Astrocyte (in vitro differentiated cells and primary cell): ENCODE data around the gene PODNL1. TPM values are rescaled to one million over a fixed set of nuclear protein-coding genes. Genes with fewer than 3 reads are reported as not detected.

Experiments used
- DNase-seq: peaks from one replicate; pipeline ENCODE4 v3.0.0-alpha.2; 2010; ENCODE audit warnings: low read depth
- FAIRE-seq: peaks from 2 replicates; lab custom pipeline; 2011; peaks lifted over from hg19 to GRCh38; lab: Jason Lieb, UNC
- H2AFZ ChIP-seq: 2 replicates; pipeline ENCODE4 v1.6.0; 2012; ENCODE audit warnings: low read depth, low read length, inconsistent platforms
- H3K27ac ChIP-seq: 2 replicates; pipeline ENCODE4 v1.5.1; 2011; ENCODE audit warnings: low read depth, low read length, inconsistent platforms
- H3K27me3 ChIP-seq: 2 replicates; pipeline ENCODE4 v1.6.0; 2011; ENCODE audit warnings: low read length, inconsistent platforms; ENCODE audit not compliant: insufficient read depth
- H3K36me3 ChIP-seq: 2 replicates; pipeline ENCODE4 v1.5.1; 2011; ENCODE audit warnings: low read length, inconsistent platforms; ENCODE audit not compliant: insufficient read depth
- H3K4me1 ChIP-seq: 2 replicates; pipeline ENCODE4 v1.5.1; 2011; ENCODE audit warnings: low read length, inconsistent platforms; ENCODE audit not compliant: insufficient read depth
- H3K4me2 ChIP-seq: 2 replicates; pipeline ENCODE4 v1.6.0; 2012; ENCODE audit warnings: low read length, inconsistent platforms
- H3K4me3 ChIP-seq: 2 replicates; pipeline ENCODE4 v1.5.1; 2011; ENCODE audit warnings: low read depth, mild to moderate bottlenecking, low read length, inconsistent platforms; ENCODE audit not compliant: insufficient read depth
- H3K79me2 ChIP-seq: 2 replicates; pipeline ENCODE4 v1.6.0; 2012; ENCODE audit warnings: mild to moderate bottlenecking, low read length, inconsistent platforms; ENCODE audit not compliant: insufficient read depth
- H3K9ac ChIP-seq: 2 replicates; pipeline ENCODE4 v1.6.0; 2012; ENCODE audit warnings: mild to moderate bottlenecking, low read length, inconsistent platforms
- H3K9me3 ChIP-seq: 2 replicates; pipeline ENCODE4 v1.5.1; 2012; ENCODE audit warnings: low read depth, mild to moderate bottlenecking, low read length, inconsistent platforms; ENCODE audit not compliant: insufficient read depth
- H4K20me1 ChIP-seq: 2 replicates; pipeline ENCODE4 v1.6.0; 2012; ENCODE audit warnings: low read length, inconsistent platforms; ENCODE audit not compliant: insufficient read depth
- H3K27ac Mint-ChIP-seq: one replicate; pipeline ENCODE4 v1.8.0; 2021; ENCODE audit warnings: mild to moderate bottlenecking, mixed read lengths; ENCODE audit not compliant: unreplicated experiment
- H3K27me3 Mint-ChIP-seq: one replicate; pipeline ENCODE4 v1.8.0; 2021; ENCODE audit warnings: low read depth, mixed read lengths; ENCODE audit not compliant: unreplicated experiment
- H3K36me3 Mint-ChIP-seq: one replicate; pipeline ENCODE4 v1.8.0; 2021; ENCODE audit warnings: low read depth, mixed read lengths; ENCODE audit not compliant: unreplicated experiment
- H3K4me1 Mint-ChIP-seq: one replicate; pipeline ENCODE4 v1.8.0; 2021; ENCODE audit warnings: low read depth, mixed read lengths; ENCODE audit not compliant: unreplicated experiment
- H3K4me3 Mint-ChIP-seq: one replicate; pipeline ENCODE4 v1.8.0; 2021; ENCODE audit warnings: mild to moderate bottlenecking, moderate library complexity, mixed read lengths; ENCODE audit not compliant: unreplicated experiment
- H3K9me3 Mint-ChIP-seq: one replicate; pipeline ENCODE4 v1.8.0; 2021; ENCODE audit warnings: mild to moderate bottlenecking, mixed read lengths; ENCODE audit not compliant: unreplicated experiment
- EZH2 ChIP-seq: IDR thresholded peaks from 2 replicates; pipeline ENCODE4 v1.6.1; 2012; ENCODE audit warnings: mild to moderate bottlenecking, low read length, inconsistent platforms; ENCODE audit not compliant: insufficient read depth
- total RNA-seq: library from RNA; stranded (reverse); gene quantifications from 2 replicates; pipeline ENCODE4 v1.2.1, GENCODE V29; 2021
- TF ChIP-seq, protein P1 (sequence below): IDR thresholded peaks from 2 replicates; pipeline ENCODE4 v1.5.1; 2011; ENCODE audit warnings: low read depth, mild to moderate bottlenecking, inconsistent platforms, low read length, moderate library complexity; ENCODE audit not compliant: insufficient read depth

The PODNL1 gene
- total RNA-seq, 1 donor from 2014 or later, result 3.3 TPM

DNA sequence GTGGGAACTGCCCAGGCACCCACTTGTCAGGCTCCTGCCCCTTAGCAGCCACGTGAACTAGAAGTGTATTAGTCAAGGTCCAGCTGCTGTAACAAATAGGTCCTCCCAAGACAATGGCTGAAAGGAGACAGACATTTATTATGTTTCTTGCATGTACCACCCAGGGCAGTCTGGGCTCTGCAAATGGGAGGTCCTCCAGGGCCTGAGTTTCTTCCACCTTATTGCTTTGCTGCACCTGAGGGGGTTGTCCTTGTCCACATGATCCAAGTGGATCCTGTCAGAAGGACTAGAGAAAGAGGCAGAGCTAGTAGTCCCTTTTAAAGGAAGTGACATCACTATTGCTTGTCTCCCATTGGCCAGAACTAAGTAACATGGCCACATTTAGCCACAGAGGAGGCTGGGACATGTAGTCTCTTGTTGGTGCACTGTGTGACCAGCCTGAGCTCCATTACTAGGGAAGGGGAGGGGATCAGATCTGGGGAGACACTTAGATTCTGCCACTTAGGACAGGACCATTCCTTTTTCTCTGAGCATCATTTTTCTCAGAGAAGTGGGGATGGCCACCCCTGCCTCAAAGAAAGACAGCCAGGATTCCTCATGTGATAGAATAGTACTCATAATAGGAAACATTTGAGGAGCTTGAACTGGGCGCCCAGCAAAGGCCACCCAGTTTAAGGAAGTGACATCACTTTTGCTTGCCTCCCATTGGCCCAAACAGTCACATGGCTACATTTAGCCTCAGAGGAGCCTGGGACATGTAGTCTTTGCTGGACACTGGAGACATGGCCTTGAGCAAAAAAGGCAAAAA, 17.1 kb downstream of the PODNL1 start:
- peaks cover 3% of the 10 kb centered on the region for H3K36me3 ChIP-seq
- H3K27ac ChIP-seq, result no peak overlapping the region
- no peaks in the 10 kb centered on the region for H3K4me1 Mint-ChIP-seq
- no peak overlapping the region for H3K9ac ChIP-seq
- H3K4me1 ChIP-seq, result no peaks in the 10 kb centered on the region
- no peak overlapping the region for H3K27ac Mint-ChIP-seq
- DNase-seq (peak; percentile 41), FAIRE-seq (peak; percentile 5)
- H3K4me2 ChIP-seq, result no peak overlapping the region
- no peaks in the 10 kb centered on the region for H4K20me1 ChIP-seq
- H3K27me3 Mint-ChIP-seq, result no peaks in the 10 kb centered on the region
- H3K4me3 ChIP-seq, result no peak overlapping the region
- no peaks in the 10 kb centered on the region for H3K27me3 ChIP-seq
- peaks cover 7% of the 10 kb centered on the region for H3K9me3 ChIP-seq
- no peaks in the 10 kb centered on the region for H3K9me3 Mint-ChIP-seq
- peaks cover 33% of the 10 kb centered on the region for H3K36me3 Mint-ChIP-seq
- H3K4me3 Mint-ChIP-seq, result no peak overlapping the region
- TF ChIP-seq, protein P1, sequence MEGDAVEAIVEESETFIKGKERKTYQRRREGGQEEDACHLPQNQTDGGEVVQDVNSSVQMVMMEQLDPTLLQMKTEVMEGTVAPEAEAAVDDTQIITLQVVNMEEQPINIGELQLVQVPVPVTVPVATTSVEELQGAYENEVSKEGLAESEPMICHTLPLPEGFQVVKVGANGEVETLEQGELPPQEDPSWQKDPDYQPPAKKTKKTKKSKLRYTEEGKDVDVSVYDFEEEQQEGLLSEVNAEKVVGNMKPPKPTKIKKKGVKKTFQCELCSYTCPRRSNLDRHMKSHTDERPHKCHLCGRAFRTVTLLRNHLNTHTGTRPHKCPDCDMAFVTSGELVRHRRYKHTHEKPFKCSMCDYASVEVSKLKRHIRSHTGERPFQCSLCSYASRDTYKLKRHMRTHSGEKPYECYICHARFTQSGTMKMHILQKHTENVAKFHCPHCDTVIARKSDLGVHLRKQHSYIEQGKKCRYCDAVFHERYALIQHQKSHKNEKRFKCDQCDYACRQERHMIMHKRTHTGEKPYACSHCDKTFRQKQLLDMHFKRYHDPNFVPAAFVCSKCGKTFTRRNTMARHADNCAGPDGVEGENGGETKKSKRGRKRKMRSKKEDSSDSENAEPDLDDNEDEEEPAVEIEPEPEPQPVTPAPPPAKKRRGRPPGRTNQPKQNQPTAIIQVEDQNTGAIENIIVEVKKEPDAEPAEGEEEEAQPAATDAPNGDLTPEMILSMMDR, result no peak
- TF ChIP-seq EZH2, result no peak
- no peaks in the 10 kb centered on the region for H3K79me2 ChIP-seq
- no peak overlapping the region for H2AFZ ChIP-seq

DNA sequence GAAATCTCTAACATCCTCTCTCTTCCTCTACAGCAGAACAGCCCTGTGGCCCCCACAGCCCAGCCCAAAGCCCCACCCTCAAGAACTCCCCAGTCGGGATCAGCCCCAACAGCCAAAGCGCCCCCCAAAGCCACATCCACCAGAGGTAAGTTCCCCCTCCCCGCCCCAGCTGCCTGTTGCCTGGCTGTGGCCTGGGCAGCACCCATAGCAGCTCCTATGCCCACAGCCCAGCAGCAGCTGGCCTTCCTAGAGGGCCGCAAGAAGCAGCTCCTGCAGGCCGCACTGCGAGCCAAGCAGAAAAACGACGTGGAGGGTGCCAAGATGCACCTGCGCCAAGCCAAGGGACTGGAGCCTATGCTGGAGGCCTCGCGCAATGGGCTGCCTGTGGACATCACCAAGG, 17.7 kb downstream of the PODNL1 start:
- no peaks in the 10 kb centered on the region for H3K27me3 ChIP-seq
- no peak overlapping the region for H3K9ac ChIP-seq
- no peak for FAIRE-seq
- H3K79me2 ChIP-seq, result no peaks in the 10 kb centered on the region
- peaks cover 7% of the 10 kb centered on the region for H3K9me3 ChIP-seq
- no peak overlapping the region for H2AFZ ChIP-seq
- H3K4me1 ChIP-seq, result no peaks in the 10 kb centered on the region
- no peak overlapping the region for H3K4me2 ChIP-seq
- no peaks in the 10 kb centered on the region for H3K9me3 Mint-ChIP-seq
- peaks cover 33% of the 10 kb centered on the region for H3K36me3 Mint-ChIP-seq
- no peak overlapping the region for H3K4me3 ChIP-seq
- H3K27ac ChIP-seq, result no peak overlapping the region
- H3K4me1 Mint-ChIP-seq, result no peaks in the 10 kb centered on the region
- H3K4me3 Mint-ChIP-seq, result no peak overlapping the region
- peaks cover 3% of the 10 kb centered on the region for H3K36me3 ChIP-seq
- TF ChIP-seq EZH2, result no peak
- TF ChIP-seq, protein P1, result no peak
- no peak overlapping the region for H3K27ac Mint-ChIP-seq
- H4K20me1 ChIP-seq, result no peaks in the 10 kb centered on the region
- no peaks in the 10 kb centered on the region for H3K27me3 Mint-ChIP-seq
- no peak for DNase-seq
